Stimulated activated naive CD8-positive, alpha-beta T cell treated with anti-CD3 and anti-CD28 coated beads, Interleukin-15, amount 100 ng/mL, for 72 hours (primary cell): ENCODE results near the gene FOXRED2.
"Not testable (repeated sequence)": the region's sequence is repeated elsewhere in the genome, so short reads cannot be mapped to it uniquely, and the experiment has no call there.

Experiments used
- ATAC-seq: fragments of 150-1000 bp; cut with Tn5 transposase; 2 replicates; pipeline ENCODE4 v1.10.0; 2021; ENCODE audit warnings: mild to moderate bottlenecking, moderate library complexity
- DNase-seq, 2 donors: peaks; one replicate each; pipeline ENCODE4 v3.0.0; 2021 to 2022
- H3K27ac Mint-ChIP-seq, 2 donors: one replicate each; pipeline ENCODE4 v1.8.0; 2022; ENCODE audit warnings: mild to moderate bottlenecking in 2 of 2, mixed read lengths in 2 of 2, moderate library complexity in 2 of 2
- H3K27me3 Mint-ChIP-seq: one replicate; pipeline ENCODE4 v1.8.0; 2022; ENCODE audit warnings: mixed read lengths
- H3K4me1 Mint-ChIP-seq: one replicate; pipeline ENCODE4 v1.8.0; 2022; ENCODE audit warnings: mild to moderate bottlenecking, mixed read lengths
- H3K4me3 Mint-ChIP-seq, 2 donors: one replicate each; pipeline ENCODE4 v1.8.0; 2022; ENCODE audit warnings: mild to moderate bottlenecking in 2 of 2, mixed read lengths in 2 of 2, moderate library complexity in 1 of 2
- H3K9me3 Mint-ChIP-seq, 2 donors: one replicate each; pipeline ENCODE4 v1.8.0; 2022; ENCODE audit warnings: mixed read lengths in 2 of 2

FOXRED2 gene

GRCh38 chr22:36532466-36532865, 25.6 kb upstream of the FOXRED2 start:
- no peak for ATAC-seq
- Mint-ChIP-seq H3K9me3 (peaks cover 0 to 6% of the 10 kb centered on the region in 2 donors), H3K4me3 (no peak overlapping the region), H3K4me1 (peaks cover 5% of the 10 kb centered on the region), H3K27ac (no peak overlapping the region), H3K27me3 (no peaks in the 10 kb centered on the region)
- no peak for DNase-seq

- peak within 1 kb of the TSS; percentile 95 to 98 for H3K4me3 Mint-ChIP-seq
- peak; percentile 98 for ATAC-seq
- no peaks in the 10 kb centered on the region for H3K27me3 Mint-ChIP-seq
- peak; percentile 98 to 99 for DNase-seq
- peak within 1 kb of the TSS; percentile 98 to 100 for H3K27ac Mint-ChIP-seq
- H3K9me3 Mint-ChIP-seq, result peaks cover 0 to 6% of the 10 kb centered on the region in 2 donors
- H3K4me1 Mint-ChIP-seq, result peaks cover 20% of the 10 kb centered on the region
Measured at GRCh38 chr22:36528795-36529751, 22.2 kb upstream of the FOXRED2 start, which contains the start of gene EIF3D. Gene EIF3D, minus strand, starts transcription at chr22:36529166. Its CDS starts 3,045 bp downstream, at chr22:36526121.

GRCh38 chr22:36528341-36528740, 21.5 kb upstream of the FOXRED2 start:
- peak overlapping the region; percentile 95 to 98 for H3K4me3 Mint-ChIP-seq
- peaks cover 25% of the 10 kb centered on the region for H3K4me1 Mint-ChIP-seq
- ATAC-seq (no peak), DNase-seq (no peak)
- H3K9me3 Mint-ChIP-seq, result peaks cover 0 to 4% of the 10 kb centered on the region in 2 donors
- H3K27ac Mint-ChIP-seq, result peak overlapping the region; percentile 98 to 100
- no peaks in the 10 kb centered on the region for H3K27me3 Mint-ChIP-seq

- H3K4me3 Mint-ChIP-seq, result no peak overlapping the region
- H3K4me1 Mint-ChIP-seq, result peaks cover 29% of the 10 kb centered on the region
- H3K27ac Mint-ChIP-seq, result peak overlapping the region in 1 of 2 donors; percentile 8
Measured at GRCh38 chr22:36522662-36523061, 15.8 kb upstream of the FOXRED2 start.

GRCh38 chr22:36520423-36520822, 13.6 kb upstream of the FOXRED2 start:
- H3K27ac Mint-ChIP-seq, result no peak overlapping the region
- no peak for ATAC-seq
- no peak for DNase-seq
- H3K9me3 Mint-ChIP-seq, result no peaks in the 10 kb centered on the region
- no peaks in the 10 kb centered on the region for H3K27me3 Mint-ChIP-seq
- H3K4me1 Mint-ChIP-seq, result peaks cover 12% of the 10 kb centered on the region
- H3K4me3 Mint-ChIP-seq, result no peak overlapping the region

More at GRCh38 chr22:36522662-36523061, 15.8 kb upstream of the FOXRED2 start:
- DNase-seq (no peak), ATAC-seq (no peak)
- H3K27me3 Mint-ChIP-seq, result no peaks in the 10 kb centered on the region
- no peaks in the 10 kb centered on the region for H3K9me3 Mint-ChIP-seq

- not testable (repeated sequence) for ATAC-seq, H3K9me3 Mint-ChIP-seq, DNase-seq, H3K4me3 Mint-ChIP-seq, H3K27ac Mint-ChIP-seq, H3K27me3 Mint-ChIP-seq
- H3K4me1 Mint-ChIP-seq, result peaks cover 12% of the 10 kb centered on the region
Measured at GRCh38 chr22:36519906-36520305, 13.1 kb upstream of the FOXRED2 start.

GRCh38 chr22:36514766-36515165, 7.9 kb upstream of the FOXRED2 start:
- peak overlapping the region in 1 of 2 donors; percentile 87 for H3K27ac Mint-ChIP-seq
- H3K4me1 Mint-ChIP-seq, result peaks cover 8% of the 10 kb centered on the region
- H3K27me3 Mint-ChIP-seq, result no peaks in the 10 kb centered on the region
- DNase-seq (no peak), ATAC-seq (no peak)
- H3K4me3 Mint-ChIP-seq, result no peak overlapping the region
- H3K9me3 Mint-ChIP-seq, result no peaks in the 10 kb centered on the region

- no peaks in the 10 kb centered on the region for H3K9me3 Mint-ChIP-seq
- DNase-seq, result no peak
- H3K4me1 Mint-ChIP-seq, result peaks cover 14% of the 10 kb centered on the region
- H3K4me3 Mint-ChIP-seq, result no peak overlapping the region
- H3K27ac Mint-ChIP-seq, result no peak overlapping the region
- no peak for ATAC-seq
- H3K27me3 Mint-ChIP-seq, result no peaks in the 10 kb centered on the region
Measured at GRCh38 chr22:36512991-36513390, 6.2 kb upstream of the FOXRED2 start.

GRCh38 chr22:36512333-36512732, 5.5 kb upstream of the FOXRED2 start:
- Mint-ChIP-seq H3K27ac (no peak overlapping the region), H3K27me3 (no peaks in the 10 kb centered on the region), H3K9me3 (no peaks in the 10 kb centered on the region), H3K4me1 (peaks cover 19% of the 10 kb centered on the region), H3K4me3 (no peak overlapping the region)
- DNase-seq (no peak), ATAC-seq (no peak)

- no peaks in the 10 kb centered on the region for H3K27me3 Mint-ChIP-seq
- DNase-seq (peak; percentile 32 to 35), ATAC-seq (no peak)
- no peak overlapping the region for H3K27ac Mint-ChIP-seq
- H3K9me3 Mint-ChIP-seq, result no peaks in the 10 kb centered on the region
- peaks cover 29% of the 10 kb centered on the region for H3K4me1 Mint-ChIP-seq
- peak overlapping the region in 1 of 2 donors; percentile 38 for H3K4me3 Mint-ChIP-seq
Measured at GRCh38 chr22:36510966-36511881, 4.4 kb upstream of the FOXRED2 start.

- peaks cover 36% of the 10 kb centered on the region for H3K4me1 Mint-ChIP-seq
- H3K27ac Mint-ChIP-seq, result no peak overlapping the region
- no peaks in the 10 kb centered on the region for H3K27me3 Mint-ChIP-seq
- no peak for ATAC-seq
- no peak overlapping the region for H3K4me3 Mint-ChIP-seq
- no peak for DNase-seq
- H3K9me3 Mint-ChIP-seq, result no peaks in the 10 kb centered on the region
Measured at GRCh38 chr22:36510384-36510783, 3.5 kb upstream of the FOXRED2 start.

GRCh38 chr22:36507518-36508010, 724 bp upstream of the FOXRED2 start:
- H3K4me1 Mint-ChIP-seq, result peaks cover 49% of the 10 kb centered on the region
- DNase-seq (no peak), ATAC-seq (no peak)
- no peaks in the 10 kb centered on the region for H3K27me3 Mint-ChIP-seq
- peak overlapping the region; percentile 85 to 86 for H3K4me3 Mint-ChIP-seq
- peak overlapping the region in 1 of 2 donors; percentile 51 for H3K27ac Mint-ChIP-seq
- H3K9me3 Mint-ChIP-seq, result no peaks in the 10 kb centered on the region

- ATAC-seq (no peak), DNase-seq (no peak)
- peak overlapping the region; percentile 85 to 86 for H3K4me3 Mint-ChIP-seq
- H3K27me3 Mint-ChIP-seq, result no peaks in the 10 kb centered on the region
- H3K4me1 Mint-ChIP-seq, result peaks cover 44% of the 10 kb centered on the region
- H3K9me3 Mint-ChIP-seq, result no peaks in the 10 kb centered on the region
- peak overlapping the region in 1 of 2 donors; percentile 19 for H3K27ac Mint-ChIP-seq
Measured at GRCh38 chr22:36505998-36506635, 723 bp downstream of the FOXRED2 start.

- no peak for ATAC-seq
- Mint-ChIP-seq H3K9me3 (no peaks in the 10 kb centered on the region), H3K27ac (no peak overlapping the region), H3K4me1 (peaks cover 9% of the 10 kb centered on the region), H3K4me3 (no peak overlapping the region), H3K27me3 (no peaks in the 10 kb centered on the region)
- no peak for DNase-seq
Measured at GRCh38 chr22:36497910-36498665, 8.8 kb downstream of the FOXRED2 start.
